NCI-H510A (cell line): ENCODE data around the gene RTF1.

Source experiments
- DNase-seq: peaks from one replicate; lab custom pipeline; 2025; lab: John Stamatoyannopoulos, UW

The RTF1 gene

DNA sequence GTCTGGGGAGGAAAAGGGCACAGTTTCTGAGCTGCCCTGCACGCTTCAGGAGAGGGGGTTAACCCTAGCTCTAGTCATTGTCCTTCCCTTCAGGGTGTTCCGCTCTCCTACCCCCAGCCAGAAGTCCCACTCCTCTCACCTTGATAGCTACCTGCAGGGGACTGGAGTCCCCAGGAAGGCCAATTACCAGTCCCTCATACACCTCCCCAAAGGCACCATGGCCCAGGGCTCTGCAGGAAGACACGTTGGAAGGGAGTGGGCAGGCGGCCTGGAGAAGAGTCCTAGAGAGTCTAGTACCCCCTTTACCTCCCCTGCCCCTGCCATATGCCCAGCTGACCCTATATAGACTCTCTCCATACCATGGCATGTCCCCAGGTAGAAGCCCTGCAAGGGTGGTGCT is 88.9 kb downstream of the RTF1 start:
- no peak for DNase-seq

DNA sequence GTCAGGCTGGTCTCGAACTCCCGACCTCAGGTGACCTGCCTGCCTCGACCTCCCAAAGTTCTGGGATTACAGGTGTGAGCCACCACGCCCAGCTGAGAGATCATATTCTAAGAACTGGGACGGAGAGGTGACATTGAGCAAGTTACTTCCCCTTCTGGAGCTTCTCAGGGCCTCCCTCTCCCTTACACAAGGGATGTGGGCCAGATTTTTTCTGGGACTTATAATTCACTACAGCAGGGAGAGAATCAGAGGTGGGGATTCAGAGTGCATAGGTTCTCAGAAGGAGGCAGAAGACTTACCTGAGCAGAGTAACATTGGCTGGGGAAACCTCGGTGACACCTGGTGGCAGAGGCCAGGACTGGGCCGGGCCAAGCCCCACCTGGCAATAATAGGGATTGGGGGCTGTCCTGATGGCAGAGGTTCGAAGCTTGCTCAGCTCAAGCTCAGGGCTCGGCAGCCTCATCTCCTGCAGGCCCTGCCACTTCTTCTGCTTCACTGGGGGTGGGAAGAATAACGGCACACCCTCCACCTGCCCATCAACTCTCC is 90.0 kb downstream of the RTF1 start:
- no peak for DNase-seq

DNA sequence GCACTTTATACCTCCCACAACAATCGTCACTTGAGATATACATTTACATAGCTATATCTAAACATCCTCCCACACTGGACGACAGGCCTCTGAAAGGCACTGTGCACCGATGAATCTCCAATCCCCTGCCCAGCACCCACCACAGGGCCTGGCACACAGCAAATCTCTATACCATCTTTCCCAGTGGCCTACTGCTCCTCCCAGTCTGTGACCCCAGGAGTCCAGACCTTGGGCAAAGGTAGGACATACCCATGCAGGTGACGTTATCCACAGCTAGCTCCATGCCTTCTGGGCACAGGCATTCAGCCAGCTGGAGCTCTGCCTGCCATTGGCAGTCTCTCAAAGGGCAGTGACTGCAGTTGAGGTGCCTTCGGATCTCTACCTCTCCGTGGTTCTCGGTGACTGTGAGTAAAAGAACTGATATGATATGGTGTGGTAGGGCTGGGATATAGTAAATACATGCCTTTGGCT is 91.0 kb downstream of the RTF1 start:
- DNase-seq = no peak

DNA sequence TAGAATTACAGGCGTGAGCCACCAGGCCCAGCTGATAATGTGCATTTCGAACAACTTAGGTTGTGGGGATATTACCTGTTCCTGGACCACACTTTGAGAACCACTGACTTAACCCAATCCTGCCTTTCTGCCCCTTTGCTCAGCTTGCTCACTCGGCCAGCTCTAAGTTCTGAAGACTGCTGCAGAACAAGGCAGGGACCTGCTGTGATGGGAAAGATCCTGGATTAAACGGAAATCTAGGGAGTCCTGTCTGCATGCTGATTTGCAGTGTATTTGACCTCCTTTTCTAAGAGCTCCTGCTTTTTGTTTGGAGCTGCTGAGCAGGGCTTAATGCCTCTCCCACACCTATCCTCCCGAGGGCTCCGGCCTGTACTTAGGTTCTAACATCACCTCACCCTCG is 93.8 kb downstream of the RTF1 start:
- no peak for DNase-seq

DNA sequence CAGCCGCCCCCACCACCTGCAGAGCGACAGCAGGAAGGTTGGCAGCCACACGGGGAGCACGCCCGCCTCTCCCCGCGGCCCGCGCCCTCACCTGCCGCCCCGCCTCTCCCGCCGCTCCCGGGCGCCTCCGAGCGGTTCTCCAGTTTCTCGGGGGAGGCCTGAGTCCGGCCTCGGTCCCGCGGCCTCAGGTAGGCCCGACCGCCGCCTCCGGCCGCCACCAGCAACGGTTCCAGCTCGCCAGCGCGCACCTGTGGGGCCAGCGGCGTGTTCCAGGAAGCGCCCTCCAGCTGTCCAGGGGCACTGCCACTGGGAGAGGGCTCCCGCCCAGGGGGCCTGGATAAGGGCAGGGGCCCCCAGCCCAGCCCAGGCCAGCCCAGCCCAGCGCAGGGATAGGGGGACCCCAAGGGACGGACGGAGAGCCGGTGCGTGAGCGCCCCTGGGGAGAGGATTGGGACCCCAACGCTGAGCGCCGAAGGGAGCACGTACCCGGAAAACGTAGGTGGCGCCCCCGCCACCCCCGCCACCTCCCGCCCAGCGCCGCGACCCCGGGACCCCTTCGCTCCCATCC is 94.5 kb downstream of the RTF1 start:
- no peak for DNase-seq

DNA sequence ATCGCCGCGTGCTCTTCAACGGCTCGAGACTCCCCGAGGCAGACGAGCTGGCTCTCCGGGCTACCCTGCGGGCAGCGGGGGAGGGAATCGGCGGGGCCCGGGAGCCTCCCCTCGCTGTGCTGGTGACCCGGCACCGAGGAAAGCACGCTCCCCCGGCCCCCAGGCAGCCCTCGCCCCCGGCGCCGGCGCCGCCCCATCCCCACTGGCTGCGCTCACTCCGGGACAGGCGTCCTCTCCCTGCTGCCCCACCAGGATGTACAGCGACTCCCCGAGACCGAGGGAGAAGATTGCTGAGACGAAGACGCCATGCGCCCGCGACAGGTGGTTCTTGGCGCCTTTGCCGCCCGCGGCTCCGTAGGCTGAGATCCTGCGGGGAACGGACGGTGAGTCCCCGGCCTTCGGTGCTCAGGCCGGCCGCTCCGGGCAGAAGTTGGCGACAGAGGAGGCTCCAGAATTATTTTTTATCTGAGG is 95.0 kb downstream of the RTF1 start:
- DNase-seq = no peak

DNA sequence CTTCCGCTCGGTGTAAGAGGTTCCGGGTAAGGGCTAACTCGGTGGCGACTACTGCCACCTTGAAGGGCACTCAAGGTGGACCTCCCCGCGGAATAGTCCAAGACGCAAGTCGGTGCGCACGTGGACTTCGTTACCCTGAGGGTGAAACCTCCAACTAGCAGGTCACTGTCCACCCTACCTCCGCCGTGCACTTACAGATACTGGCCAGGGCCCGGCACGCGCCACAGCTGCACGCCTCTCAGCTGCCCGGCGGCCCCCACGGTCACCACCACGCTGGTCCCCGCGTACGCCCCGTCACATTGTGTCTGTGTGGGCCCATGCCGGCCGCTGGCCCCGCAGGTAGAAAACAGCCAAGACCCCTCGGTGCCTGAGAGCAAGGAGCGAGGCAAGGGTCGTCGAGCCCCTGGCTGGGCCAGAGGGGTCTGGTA is 95.6 kb downstream of the RTF1 start:
- no peak for DNase-seq

DNA sequence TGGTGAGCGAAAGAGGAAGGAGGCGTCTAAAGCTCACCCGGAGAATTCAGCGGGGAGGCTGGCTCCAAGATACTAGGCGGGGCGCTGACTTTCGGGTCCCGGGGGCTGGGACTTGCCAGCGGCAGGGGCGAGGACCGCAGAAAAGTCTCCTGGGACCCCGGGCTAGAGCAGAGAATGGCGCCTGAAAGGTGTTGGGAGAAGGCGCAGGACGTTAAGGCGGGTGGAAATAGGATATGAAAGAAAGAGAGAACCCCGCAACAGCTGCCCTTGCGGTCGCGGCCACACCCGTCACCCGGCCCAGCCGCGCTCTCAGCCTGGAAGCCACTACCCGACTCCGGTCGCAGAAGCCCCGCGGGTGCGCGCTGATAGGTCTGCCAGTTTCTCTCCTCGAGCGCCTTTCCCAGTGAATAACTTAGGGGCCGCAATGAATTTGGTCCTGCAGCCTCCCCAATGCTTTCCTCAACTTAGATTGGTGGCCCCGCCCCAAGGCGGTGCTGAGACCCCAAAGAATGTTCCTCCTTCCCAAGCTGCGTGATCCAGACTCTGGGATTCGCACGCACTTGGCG is 96.1 kb downstream of the RTF1 start:
- no peak for DNase-seq

DNA sequence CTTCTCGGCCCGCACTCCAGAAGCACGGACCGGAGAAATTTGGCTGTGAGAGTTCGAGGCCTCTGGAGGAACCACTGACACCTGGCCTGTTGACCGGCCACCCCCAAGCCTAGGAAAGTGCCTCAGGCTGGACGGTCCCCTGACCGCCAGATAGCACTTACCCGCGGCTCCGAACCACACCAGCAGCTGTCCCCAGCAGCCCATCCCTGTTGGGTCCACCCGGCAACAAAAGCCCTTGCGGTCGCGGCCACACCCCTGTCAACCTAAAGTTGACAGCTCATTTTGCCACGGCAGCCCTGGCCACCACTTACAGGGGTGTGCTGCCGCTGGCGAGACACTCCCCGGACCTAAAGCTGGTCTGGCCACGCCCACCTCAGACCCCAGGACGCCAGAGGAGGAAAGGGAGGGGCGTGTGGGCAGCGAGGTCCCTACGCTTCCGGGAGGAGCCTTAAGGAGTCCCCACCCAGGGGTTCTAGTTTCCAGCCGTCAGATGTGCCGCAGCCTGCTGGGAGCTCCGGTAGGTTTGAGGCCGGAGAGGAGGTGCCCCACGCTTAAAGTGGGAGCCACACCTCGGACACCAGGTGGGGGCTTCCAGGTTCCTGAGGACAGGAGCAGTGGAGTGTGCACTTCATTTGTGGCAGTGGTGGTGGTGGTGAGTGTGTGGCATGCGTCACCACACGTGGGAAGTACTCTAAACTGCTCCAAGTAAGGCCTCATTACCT is 96.8 kb downstream of the RTF1 start, which contains the start of gene LTK:
TSS of gene LTK (minus strand) at position 322 of the 722 bp plus-strand sequence. CDS start at position 204, 118 bp downstream.
- DNase-seq = no peak

DNA sequence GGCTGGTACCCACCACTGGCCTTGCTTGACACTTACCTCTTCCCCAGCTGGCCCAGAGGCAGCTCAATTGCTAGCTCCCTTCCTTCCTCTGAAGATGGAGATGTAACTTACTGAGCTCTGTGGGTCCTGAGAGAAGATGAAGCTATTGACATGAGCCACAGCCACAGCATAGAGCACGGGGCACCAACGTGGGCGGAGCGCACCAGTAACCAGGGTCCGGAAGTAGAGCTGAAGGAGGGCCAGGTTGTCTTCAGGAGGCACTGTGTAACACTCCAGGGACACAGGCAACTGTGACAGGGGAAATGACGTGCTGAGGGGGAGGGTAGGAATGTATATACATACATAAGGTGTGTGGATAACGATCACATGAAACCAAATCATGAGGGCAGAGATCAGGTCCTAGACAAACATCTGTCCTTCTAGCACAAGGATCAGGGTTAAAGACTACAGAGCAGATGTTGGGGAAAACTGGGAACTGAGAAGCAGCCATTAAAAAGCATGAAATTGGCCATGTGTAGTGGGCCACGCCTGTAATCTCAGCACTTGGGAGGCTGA is 101.1 kb downstream of the RTF1 start:
- no peak for DNase-seq

DNA sequence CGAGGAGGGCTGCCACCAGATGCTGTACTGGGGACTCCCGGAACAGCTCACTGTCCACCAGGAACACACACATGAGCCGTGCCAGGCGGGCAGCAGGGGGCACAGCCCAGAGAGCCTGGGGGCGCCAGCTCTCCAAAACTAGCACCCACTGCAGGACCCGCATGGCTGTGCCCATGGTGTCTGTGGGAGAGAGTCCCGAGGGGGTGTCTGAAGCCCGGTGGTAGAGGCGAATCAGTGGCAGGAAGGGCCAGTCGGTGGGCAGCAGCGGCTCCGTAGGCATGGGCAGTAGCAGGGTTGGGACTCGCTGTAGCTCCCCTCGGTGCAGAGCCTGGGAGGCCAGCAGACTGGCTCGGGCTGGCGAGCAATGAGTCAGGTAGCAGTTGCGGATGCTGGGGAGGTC is 103.7 kb downstream of the RTF1 start:
- no peak for DNase-seq

DNA sequence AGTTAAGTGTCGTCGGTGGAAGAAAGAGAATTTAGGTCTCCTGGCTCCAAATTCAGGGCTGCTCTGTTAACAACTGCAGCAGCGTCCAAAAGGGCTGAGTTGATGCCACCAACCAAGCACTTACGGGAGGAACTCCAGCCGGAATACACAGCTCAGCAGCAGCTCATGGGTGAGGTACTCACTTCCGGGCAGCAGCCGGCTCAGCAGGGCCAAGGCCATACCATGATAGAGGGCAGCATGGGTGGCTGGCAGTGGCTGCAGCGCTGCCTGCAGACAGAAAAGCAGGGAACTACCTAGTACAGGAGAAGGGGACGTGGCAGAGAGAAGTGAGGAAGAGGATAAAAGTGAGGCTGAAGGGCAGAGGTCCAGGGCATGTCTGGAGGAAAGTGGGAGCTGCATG is 104.7 kb downstream of the RTF1 start:
- no peak for DNase-seq

DNA sequence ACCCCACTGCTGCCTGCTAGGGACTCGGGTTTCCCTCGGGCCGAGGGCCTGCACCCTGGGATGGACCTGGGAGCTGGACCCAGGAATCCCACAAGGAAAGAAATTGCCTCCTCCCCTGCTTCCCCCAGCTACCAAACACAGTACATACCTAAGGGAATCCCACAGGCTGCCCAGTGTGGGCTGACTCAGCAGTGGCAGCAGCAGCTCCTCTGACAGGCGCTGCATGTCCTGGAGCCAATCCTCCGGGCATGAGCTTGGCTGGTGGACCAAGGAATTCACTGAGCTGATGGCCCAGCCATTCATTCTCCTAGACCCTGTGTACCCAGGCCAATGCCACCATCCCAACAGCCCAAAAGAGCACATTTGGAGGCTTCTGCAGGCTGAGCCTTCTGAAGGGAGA is 106.2 kb downstream of the RTF1 start:
- no peak for DNase-seq

DNA sequence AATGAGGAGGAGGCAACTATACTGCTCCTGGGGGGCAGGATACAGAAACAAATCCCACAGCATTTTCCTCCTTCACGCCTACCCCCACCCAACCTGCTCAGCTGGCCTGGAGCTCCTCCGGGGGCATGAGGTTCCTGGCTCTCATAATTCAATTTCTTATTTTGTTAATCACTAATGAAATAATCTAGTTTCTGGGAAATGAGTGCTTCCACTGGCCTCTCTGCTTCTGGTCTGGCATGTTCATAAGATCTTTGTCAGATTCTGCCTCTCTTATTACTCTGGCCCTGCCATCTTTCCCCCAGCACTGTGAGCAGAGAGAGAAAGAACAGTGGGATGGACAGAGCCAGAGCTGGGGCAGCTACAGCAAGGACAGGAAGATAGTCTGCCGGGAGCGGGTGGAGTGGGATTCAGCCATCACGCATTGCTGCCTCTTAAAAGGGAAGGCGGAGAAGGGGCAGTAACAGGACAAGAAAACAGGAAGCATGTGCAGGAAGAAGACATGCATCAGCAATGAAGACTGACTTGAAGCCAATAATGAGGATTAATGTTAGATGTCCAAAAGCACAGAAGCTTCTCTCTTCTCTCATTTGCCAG is 113.6 kb downstream of the RTF1 start:
- no peak for DNase-seq
